Measurements from ENCODE around the gene TOP3B. TPM values are rescaled to one million over a fixed set of nuclear protein-coding genes. Genes with fewer than 3 reads are reported as not detected.

Gene TOP3B
- total RNA-seq, 6 experiments from 2014 or later, result 13.8 to 17.1 (median 15.2) TPM

GRCh38 chr22:21929253-21929652, 53.3 kb downstream of the TOP3B start:
- H3K27ac Mint-ChIP-seq, result no peak overlapping the region
- DNase-seq, result no peak

GRCh38 chr22:21928048-21928447, 54.5 kb downstream of the TOP3B start:
- Mint-ChIP-seq H3K36me3 (ENCODE audit: low read depth) (peaks cover 22% of the 10 kb centered on the region; the same call in 1 of the 2 replicates), H3K4me3 (no peak overlapping the region)

More at GRCh38 chr22:21929253-21929652, 53.3 kb downstream of the TOP3B start:
- Mint-ChIP-seq H3K4me1 (ENCODE audit: low read depth) (no peaks in the 10 kb centered on the region), H3K36me3 (ENCODE audit: low read depth) (peaks cover 22% of the 10 kb centered on the region; the same call in 1 of the 2 replicates), H3K9me3 (no peaks in the 10 kb centered on the region), H3K27me3 (ENCODE audit: insufficient read depth) (no peaks in the 10 kb centered on the region; the same call in 1 of the 2 replicates), H3K4me3 (no peak overlapping the region)
- no peak for TF ChIP-seq CTCF (IDR thresholded peaks at IDR 0.05)

GRCh38 chr22:21927174-21927823, 55.3 kb downstream of the TOP3B start:
- no peak for DNase-seq
- Mint-ChIP-seq H3K4me1 (ENCODE audit: low read depth) (no peaks in the 10 kb centered on the region), H3K27me3 (ENCODE audit: insufficient read depth) (no peaks in the 10 kb centered on the region; the same call in 1 of the 2 replicates), H3K36me3 (ENCODE audit: low read depth) (peaks cover 15% of the 10 kb centered on the region; the same call in 1 of the 2 replicates), H3K4me3 (no peak overlapping the region), H3K27ac (no peak overlapping the region), H3K9me3 (no peaks in the 10 kb centered on the region)
- TF ChIP-seq CTCF (IDR thresholded peaks at IDR 0.05), result no peak

More at GRCh38 chr22:21928048-21928447, 54.5 kb downstream of the TOP3B start:
- H3K4me1 Mint-ChIP-seq (ENCODE audit: low read depth), result no peaks in the 10 kb centered on the region
- no peaks in the 10 kb centered on the region for H3K9me3 Mint-ChIP-seq
- H3K27me3 Mint-ChIP-seq (ENCODE audit: insufficient read depth), result no peaks in the 10 kb centered on the region; the same call in 1 of the 2 replicates
- DNase-seq, result no peak
- TF ChIP-seq CTCF (IDR thresholded peaks at IDR 0.05), result no peak
- H3K27ac Mint-ChIP-seq, result no peak overlapping the region

GRCh38 chr22:21926728-21927127, 55.9 kb downstream of the TOP3B start:
- Mint-ChIP-seq H3K36me3 (ENCODE audit: low read depth) (peaks cover 15% of the 10 kb centered on the region; the same call in 1 of the 2 replicates), H3K27me3 (ENCODE audit: insufficient read depth) (no peaks in the 10 kb centered on the region; the same call in 1 of the 2 replicates), H3K4me1 (ENCODE audit: low read depth) (no peaks in the 10 kb centered on the region), H3K9me3 (no peaks in the 10 kb centered on the region), H3K27ac (no peak overlapping the region), H3K4me3 (no peak overlapping the region)
- TF ChIP-seq CTCF (IDR thresholded peaks at IDR 0.05), result no peak
- no peak for DNase-seq

GRCh38 chr22:21923163-21923561, 59.4 kb downstream of the TOP3B start:
- no peak for TF ChIP-seq CTCF (IDR thresholded peaks at IDR 0.05)
- Mint-ChIP-seq H3K9me3 (no peaks in the 10 kb centered on the region), H3K4me1 (ENCODE audit: low read depth) (no peaks in the 10 kb centered on the region), H3K36me3 (ENCODE audit: low read depth) (0 out of 2 replicates have a peak, but pooled peaks cover 4% of the 10 kb centered on the region), H3K4me3 (no peak overlapping the region), H3K27ac (no peak overlapping the region), H3K27me3 (ENCODE audit: insufficient read depth) (no peaks in the 10 kb centered on the region; the same call in 1 of the 2 replicates)
- no peak for DNase-seq
